DND-41 (cell line): ENCODE measurements around the gene TRAPPC2L.

Source experiments
- EZH2 ChIP-seq: IDR thresholded peaks from 3 replicates; pipeline ENCODE4 v1.6.1; 2012; ENCODE audit warnings: borderline replicate concordance, low read depth, mild to moderate bottlenecking, moderate library complexity, low read length, inconsistent platforms; ENCODE audit not compliant: severe bottlenecking
- TF ChIP-seq, protein P1 (sequence below): IDR thresholded peaks from 2 replicates; pipeline ENCODE4 v1.5.1; 2012; ENCODE audit warnings: borderline replicate concordance, low read length, moderate library complexity, mild to moderate bottlenecking; ENCODE audit not compliant: poor library complexity, severe bottlenecking; ENCODE audit errors: extremely low read depth

DNA sequence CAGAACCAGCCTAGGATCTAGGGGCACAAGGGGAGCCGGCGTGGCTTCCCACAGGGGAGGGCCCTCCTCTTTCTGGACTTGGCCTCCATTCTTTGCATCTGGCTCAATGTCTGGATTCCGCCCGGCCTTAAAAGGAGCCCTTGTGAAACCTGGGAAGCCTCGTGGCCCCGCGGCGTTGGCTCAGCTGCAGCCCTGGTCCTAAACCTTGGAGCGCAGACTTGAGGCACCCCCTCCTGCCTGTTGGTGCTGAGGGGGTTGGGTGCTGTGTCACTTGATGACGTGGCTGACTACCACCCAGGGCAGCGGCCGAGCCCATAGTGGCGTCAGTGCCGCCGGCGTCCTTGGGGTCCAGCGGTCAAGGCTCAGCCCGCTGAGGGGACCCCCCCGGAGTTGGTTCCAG lies 4.4 kb downstream of the TRAPPC2L start:
- TF ChIP-seq, protein P1, sequence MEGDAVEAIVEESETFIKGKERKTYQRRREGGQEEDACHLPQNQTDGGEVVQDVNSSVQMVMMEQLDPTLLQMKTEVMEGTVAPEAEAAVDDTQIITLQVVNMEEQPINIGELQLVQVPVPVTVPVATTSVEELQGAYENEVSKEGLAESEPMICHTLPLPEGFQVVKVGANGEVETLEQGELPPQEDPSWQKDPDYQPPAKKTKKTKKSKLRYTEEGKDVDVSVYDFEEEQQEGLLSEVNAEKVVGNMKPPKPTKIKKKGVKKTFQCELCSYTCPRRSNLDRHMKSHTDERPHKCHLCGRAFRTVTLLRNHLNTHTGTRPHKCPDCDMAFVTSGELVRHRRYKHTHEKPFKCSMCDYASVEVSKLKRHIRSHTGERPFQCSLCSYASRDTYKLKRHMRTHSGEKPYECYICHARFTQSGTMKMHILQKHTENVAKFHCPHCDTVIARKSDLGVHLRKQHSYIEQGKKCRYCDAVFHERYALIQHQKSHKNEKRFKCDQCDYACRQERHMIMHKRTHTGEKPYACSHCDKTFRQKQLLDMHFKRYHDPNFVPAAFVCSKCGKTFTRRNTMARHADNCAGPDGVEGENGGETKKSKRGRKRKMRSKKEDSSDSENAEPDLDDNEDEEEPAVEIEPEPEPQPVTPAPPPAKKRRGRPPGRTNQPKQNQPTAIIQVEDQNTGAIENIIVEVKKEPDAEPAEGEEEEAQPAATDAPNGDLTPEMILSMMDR = no peak
- TF ChIP-seq EZH2 = no peak
